KMS-11 (cell line): ENCODE results near the gene RNF7.

Experiments
- H2AFZ ChIP-seq: fragments of 200-600 bp; sonication (generic); 2 replicates; pipeline ENCODE4 v1.6.1; 2016; ENCODE audit warnings: antibody characterized with exemption, mixed run types, low read depth
- H3K27ac ChIP-seq: fragments of 200-600 bp; sonication (generic); 2 replicates; pipeline ENCODE4 v1.6.1; 2016; ENCODE audit warnings: mild to moderate bottlenecking, mixed run types
- H3K27me3 ChIP-seq: fragments of 200-600 bp; sonication (generic); 2 replicates; pipeline ENCODE4 v1.6.1; 2017; ENCODE audit warnings: mild to moderate bottlenecking, low read depth, mixed run types, moderate library complexity; ENCODE audit not compliant: insufficient read depth
- H3K36me3 ChIP-seq: fragments of 200-600 bp; sonication (generic); 2 replicates; pipeline ENCODE4 v1.6.1; 2017; ENCODE audit warnings: mild to moderate bottlenecking, mixed run types; ENCODE audit not compliant: insufficient read depth
- H3K4me1 ChIP-seq: fragments of 200-600 bp; sonication (generic); 2 replicates; pipeline ENCODE4 v1.6.1; 2016; ENCODE audit warnings: mild to moderate bottlenecking, low read depth, mixed run types; ENCODE audit not compliant: poor library complexity, severe bottlenecking
- H3K4me2 ChIP-seq: fragments of 200-600 bp; sonication (generic); 2 replicates; pipeline ENCODE4 v1.7.0; 2016; ENCODE audit warnings: mild to moderate bottlenecking, mixed run types
- H3K4me3 ChIP-seq: fragments of 200-600 bp; sonication (generic); IDR thresholded peaks from 2 replicates; pipeline ENCODE4 v1.6.1; 2017; ENCODE audit warnings: low read depth, low read length, mixed read lengths; ENCODE audit not compliant: insufficient read depth
- H3K79me2 ChIP-seq: fragments of 200-600 bp; sonication (generic); 2 replicates; pipeline ENCODE4 v1.6.1; 2016; ENCODE audit warnings: low read depth, mixed run types; ENCODE audit not compliant: insufficient read depth
- H3K9ac ChIP-seq: fragments of 200-600 bp; sonication (generic); 2 replicates; pipeline ENCODE4 v1.6.1; 2016; ENCODE audit warnings: mild to moderate bottlenecking, mixed run types
- H4K20me1 ChIP-seq: fragments of 200-600 bp; sonication (generic); 2 replicates; pipeline ENCODE4 v1.6.1; 2016; ENCODE audit warnings: mild to moderate bottlenecking, mixed run types; ENCODE audit not compliant: insufficient read depth
- CTCF ChIP-seq: fragments of 200-600 bp; sonication (generic); conservative IDR thresholded peaks from 2 replicates; pipeline ENCODE4 v1.6.1; 2017; ENCODE audit warnings: low read depth, mild to moderate bottlenecking, antibody characterized with exemption, low read length, moderate library complexity, mixed read lengths

Gene RNF7

GRCh38 chr3:141722648-141723047 is 15.4 kb upstream of the RNF7 start:
- Histone ChIP-seq H3K9ac (no peak overlapping the region), H3K36me3 (no peaks in the 10 kb centered on the region), H3K79me2 (no peaks in the 10 kb centered on the region), H3K4me2 (no peak overlapping the region), H2AFZ (no peak overlapping the region), H3K4me3 (no peak overlapping the region), H3K4me1 (no peaks in the 10 kb centered on the region), H3K27me3 (no peaks in the 10 kb centered on the region), H4K20me1 (no peaks in the 10 kb centered on the region), H3K27ac (no peak overlapping the region)
- TF ChIP-seq CTCF: no peak

GRCh38 chr3:141723255-141723654 is 14.8 kb upstream of the RNF7 start:
- H3K9ac ChIP-seq: no peak overlapping the region
- H3K36me3 ChIP-seq: no peaks in the 10 kb centered on the region
- H3K4me3 ChIP-seq: no peak overlapping the region
- no peak for TF ChIP-seq CTCF
- H3K27ac ChIP-seq: no peak overlapping the region
- no peaks in the 10 kb centered on the region for H3K27me3 ChIP-seq
- no peaks in the 10 kb centered on the region for H3K4me1 ChIP-seq
- no peak overlapping the region for H3K4me2 ChIP-seq
- no peak overlapping the region for H2AFZ ChIP-seq
- H3K79me2 ChIP-seq: no peaks in the 10 kb centered on the region
- no peaks in the 10 kb centered on the region for H4K20me1 ChIP-seq

- Histone ChIP-seq H3K9ac (no peak overlapping the region), H3K79me2 (no peaks in the 10 kb centered on the region), H4K20me1 (no peaks in the 10 kb centered on the region), H3K27ac (no peak overlapping the region), H3K27me3 (no peaks in the 10 kb centered on the region), H3K4me3 (no peak overlapping the region), H2AFZ (no peak overlapping the region), H3K4me2 (no peak overlapping the region), H3K4me1 (no peaks in the 10 kb centered on the region), H3K36me3 (no peaks in the 10 kb centered on the region)
- no peak for TF ChIP-seq CTCF
These were observed 13.9 kb upstream of the RNF7 start for GRCh38 chr3:141724186-141724585.

- Histone ChIP-seq H4K20me1 (no peaks in the 10 kb centered on the region), H3K4me3 (no peak overlapping the region), H3K27ac (no peak overlapping the region), H3K36me3 (no peaks in the 10 kb centered on the region), H3K4me1 (no peaks in the 10 kb centered on the region), H3K9ac (no peak overlapping the region), H2AFZ (no peak overlapping the region), H3K27me3 (no peaks in the 10 kb centered on the region), H3K4me2 (no peak overlapping the region), H3K79me2 (no peaks in the 10 kb centered on the region)
- no peak for TF ChIP-seq CTCF
These were observed 13.1 kb upstream of the RNF7 start for GRCh38 chr3:141725036-141725435.

GRCh38 chr3:141726483-141726882 is 11.6 kb upstream of the RNF7 start:
- no peaks in the 10 kb centered on the region for H3K36me3 ChIP-seq
- H3K79me2 ChIP-seq: no peaks in the 10 kb centered on the region
- TF ChIP-seq CTCF: no peak
- H3K27ac ChIP-seq: no peak overlapping the region
- no peaks in the 10 kb centered on the region for H3K27me3 ChIP-seq
- H3K4me1 ChIP-seq: no peaks in the 10 kb centered on the region
- H3K4me3 ChIP-seq: no peak overlapping the region
- no peaks in the 10 kb centered on the region for H4K20me1 ChIP-seq
- H3K9ac ChIP-seq: no peak overlapping the region
- no peak overlapping the region for H2AFZ ChIP-seq
- H3K4me2 ChIP-seq: no peak overlapping the region
